GM21528 (cell line): ENCODE data around the gene TCIRG1.
"Not testable (repeated sequence)": the region's sequence is repeated elsewhere in the genome, so short reads cannot be mapped to it uniquely, and the experiment has no call there.

Experiments used
- ATAC-seq: cut with Tn5 transposase; IDR thresholded peaks from one replicate; pipeline ENCODE4 v1.9.1; 2021; ENCODE audit warnings: mild to moderate bottlenecking, moderate library complexity; ENCODE audit not compliant: unreplicated experiment, low FRiP score

The TCIRG1 gene

DNA sequence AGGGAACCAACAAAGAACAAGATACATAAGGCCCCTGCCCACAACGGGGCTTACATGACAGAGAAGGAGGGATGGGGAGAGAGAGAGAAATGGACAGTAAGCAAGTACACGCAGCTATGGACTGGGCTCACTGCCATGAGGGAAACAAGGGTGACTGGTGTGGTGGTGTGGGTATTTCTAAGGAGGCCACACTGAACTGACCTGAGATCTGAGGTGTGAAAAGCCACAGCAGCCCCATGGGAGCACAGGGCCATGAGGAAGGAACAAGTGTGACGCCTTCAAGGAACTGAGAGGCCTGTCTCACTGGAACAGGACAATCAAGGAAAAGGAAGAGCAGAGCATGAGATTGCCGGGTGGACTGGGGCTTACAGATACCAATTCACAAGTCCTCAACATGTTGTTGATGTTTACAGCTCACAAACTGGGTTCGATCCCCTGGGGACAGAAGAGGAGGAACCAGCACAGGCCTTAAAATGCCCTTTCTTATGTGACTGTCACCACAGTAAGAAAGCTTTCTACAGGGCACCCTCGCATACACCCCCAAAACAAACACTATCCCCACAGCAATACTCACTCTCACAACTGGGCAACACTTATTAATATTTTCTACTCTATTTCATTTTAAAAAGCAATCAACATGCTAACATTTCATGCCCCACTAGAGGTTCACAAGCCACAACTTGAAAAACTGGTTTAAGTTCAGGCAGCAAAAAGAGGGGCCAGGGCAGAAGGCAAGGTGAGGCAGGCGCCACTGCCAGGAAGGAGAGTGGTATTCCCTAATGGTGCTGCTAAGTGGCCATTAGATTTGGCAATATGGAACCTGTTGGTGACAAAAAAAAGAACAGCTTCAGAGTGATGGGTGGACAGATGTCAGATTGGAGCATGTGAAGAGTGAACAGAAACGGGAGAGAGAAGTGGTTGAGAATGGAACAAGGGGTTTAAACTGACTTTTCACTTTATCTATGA is 39.1 kb downstream of the TCIRG1 start:
- no peak for ATAC-seq

DNA sequence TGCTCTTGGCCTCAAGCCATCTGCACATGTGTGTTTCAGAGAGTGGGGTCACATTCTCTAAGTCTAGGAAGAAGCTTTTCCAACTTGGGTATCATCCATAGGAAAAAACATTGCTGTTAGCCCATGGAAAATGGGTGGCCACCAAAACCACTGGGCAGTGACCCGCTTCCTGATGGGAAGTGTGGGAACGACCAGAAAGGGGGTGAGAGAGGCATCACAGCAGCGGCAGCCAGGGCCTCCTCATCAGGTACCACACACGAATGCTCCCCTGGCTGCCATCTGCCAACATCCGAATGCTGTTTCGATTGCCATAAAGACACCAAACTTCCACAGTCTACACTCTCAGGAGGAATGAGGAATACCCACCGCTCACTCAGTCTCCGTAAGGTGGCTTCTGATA is 42.0 kb downstream of the TCIRG1 start:
- no peak for ATAC-seq

DNA sequence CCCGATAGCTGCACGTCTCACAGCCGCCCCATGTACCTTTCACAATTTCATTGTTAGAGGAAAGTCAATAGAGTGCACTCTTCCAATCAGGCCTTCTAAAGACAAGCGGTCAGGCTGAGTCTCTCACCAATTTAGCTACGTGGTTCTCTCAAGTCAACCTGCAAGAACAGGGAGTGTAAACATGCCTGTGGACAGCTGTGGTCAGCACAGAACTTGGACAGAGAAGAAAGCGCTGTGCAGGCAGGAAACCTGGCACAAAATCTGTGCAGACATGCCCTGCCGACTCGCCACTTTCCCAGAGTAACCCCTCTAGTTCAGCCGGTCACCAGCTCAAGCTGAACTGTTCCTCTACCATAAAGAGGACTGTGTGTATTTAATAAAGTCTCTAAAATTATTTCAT is 42.9 kb downstream of the TCIRG1 start:
- no peak for ATAC-seq

DNA sequence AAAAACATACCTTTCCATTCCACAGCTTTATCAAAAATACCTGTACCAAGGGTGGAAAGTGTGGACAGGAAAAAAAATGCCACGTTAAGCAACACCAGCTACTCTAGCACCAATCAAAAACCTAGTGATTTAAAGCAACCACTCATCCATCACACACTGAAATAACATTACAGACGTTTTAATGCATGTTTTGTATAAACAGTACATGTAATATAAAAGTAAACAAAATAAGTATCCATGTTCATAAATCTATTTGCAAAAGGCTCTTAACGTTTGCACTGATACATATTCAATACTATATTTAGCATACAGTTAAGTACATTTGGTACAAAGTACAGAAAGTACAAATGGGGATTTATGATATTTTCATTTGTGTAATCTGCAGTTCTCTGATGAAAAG is 43.7 kb downstream of the TCIRG1 start:
- no peak for ATAC-seq

DNA sequence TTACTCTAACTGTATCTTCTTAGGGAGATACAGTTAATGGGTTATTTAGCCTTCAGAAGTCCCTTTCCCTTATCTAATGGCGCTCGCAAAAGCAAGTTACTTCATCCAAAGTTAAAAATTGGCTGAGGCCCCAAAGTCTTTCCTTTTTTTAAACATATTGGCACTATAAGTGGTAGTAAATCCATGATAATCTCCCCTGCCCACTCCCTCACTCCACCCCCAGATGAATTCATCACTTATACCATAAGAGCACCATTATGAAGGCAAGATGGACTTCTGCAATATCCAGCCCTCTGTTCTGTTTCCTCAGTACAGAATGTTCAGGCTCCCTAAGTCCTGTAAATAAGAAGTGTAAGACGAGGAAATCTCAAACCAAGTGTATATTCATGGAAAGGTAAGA is 44.7 kb downstream of the TCIRG1 start:
- no peak for ATAC-seq

DNA sequence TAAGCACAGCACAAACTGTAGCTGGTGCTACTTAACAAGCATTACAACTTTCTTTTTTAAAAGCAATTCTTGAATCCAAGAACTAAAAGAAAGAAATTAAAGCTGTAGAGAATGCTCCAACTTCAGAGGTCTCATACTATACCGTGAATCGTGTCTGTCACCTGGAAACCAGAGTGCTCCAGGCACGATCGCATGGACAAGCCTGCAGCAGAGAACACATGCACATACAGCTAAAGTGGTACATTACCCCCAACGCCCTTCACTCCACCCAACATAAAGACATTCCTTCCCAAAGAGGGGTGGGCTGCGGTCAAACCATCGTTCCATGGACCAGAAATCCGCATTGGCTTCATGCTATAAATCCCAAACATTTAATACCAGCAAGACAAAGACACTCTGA is 50.9 kb downstream of the TCIRG1 start:
- no peak for ATAC-seq

DNA sequence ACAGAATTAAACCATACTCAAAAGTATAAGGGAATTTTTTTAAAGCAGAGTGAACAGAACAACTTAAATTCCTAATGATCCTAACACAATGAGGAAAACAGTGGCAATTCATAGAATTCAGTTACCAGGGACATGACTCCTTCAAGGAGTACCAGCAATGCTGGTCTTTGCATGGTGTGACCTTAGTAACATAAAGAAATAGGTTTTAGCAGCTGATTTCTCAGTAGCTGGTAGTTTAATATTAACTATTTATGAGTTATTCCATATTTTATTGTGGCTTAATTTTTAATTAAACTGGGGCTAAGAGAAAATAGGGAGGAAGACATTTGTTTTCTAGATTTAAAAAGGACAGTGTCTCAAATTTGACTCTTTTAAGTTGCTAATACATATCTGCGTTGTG is 51.5 kb downstream of the TCIRG1 start:
- no peak for ATAC-seq

DNA sequence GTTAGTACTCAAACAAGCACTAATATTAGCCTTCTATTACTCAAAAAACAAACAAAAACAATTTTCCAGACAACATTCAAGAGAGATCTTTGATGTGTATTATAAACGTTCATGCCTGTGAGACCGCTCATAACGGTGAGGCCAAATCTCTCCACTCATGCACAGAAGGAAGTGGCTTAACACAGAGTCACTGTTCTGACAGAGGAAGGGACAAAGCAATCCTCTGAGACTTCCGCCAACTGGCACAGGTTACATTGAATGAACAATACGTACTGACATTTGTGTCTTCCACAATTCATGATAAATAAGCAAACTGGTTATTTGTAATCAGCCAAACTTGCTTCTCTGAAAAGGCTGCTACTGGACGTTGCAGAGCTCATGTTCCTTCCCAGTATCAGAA is 51.9 kb downstream of the TCIRG1 start:
- no peak for ATAC-seq

DNA sequence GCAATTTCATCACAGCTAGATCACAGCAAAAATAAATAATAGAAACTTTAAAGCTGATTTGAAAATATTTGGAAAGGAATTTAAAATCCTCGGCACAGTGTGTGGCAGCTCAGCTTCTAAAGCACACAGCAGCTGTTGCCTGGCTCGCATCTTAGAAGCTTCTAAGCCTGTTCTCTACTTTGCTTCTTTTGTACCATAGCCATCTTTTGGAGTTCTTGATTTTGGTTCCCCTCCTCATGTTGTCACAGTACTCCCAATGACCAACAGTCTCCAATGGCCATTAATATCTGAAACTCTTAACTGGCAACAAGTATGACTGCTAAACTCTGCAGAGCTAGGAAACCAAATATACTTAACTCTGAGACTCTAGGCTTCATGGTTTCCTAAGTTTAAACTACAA is 53.6 kb downstream of the TCIRG1 start:
- ATAC-seq: no peak

DNA sequence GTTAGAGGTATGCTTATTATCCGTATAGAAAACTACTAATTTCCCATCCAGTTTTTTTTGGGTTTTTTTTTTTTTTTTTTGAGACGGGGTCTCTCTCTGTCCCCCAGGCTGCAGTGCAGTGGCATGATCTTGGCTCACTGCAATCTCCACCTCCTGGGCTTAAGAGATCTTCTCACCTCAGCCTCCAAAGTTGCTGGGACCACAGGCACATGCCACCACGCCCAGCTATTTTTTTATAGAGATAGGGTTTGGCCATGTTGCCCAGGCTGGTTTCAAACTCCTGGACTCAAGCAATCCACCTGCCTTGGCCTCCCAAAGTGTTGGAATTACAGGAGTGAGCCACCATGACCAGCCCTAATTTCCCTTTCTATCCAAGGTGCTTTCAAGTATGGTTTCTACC is 54.1 kb downstream of the TCIRG1 start:
- not testable (repeated sequence) for ATAC-seq

DNA sequence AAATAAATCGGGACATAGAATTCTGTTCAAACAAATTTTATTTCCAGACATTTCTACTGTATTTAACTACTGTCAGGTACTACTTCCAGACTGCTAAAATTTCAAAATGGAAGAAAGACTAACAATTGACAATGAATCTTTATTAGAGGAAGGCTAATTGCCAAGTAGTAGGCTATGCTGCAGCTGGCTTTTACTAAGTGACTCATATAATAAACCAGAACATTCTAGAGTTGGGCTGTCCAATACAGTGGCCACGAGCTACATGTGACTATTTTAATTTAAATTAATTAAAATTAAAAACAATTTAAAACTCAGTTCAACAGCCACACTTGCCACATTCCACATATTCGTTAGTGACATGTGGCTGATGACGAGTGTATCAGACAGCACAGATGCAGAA is 54.7 kb downstream of the TCIRG1 start:
- no peak for ATAC-seq

DNA sequence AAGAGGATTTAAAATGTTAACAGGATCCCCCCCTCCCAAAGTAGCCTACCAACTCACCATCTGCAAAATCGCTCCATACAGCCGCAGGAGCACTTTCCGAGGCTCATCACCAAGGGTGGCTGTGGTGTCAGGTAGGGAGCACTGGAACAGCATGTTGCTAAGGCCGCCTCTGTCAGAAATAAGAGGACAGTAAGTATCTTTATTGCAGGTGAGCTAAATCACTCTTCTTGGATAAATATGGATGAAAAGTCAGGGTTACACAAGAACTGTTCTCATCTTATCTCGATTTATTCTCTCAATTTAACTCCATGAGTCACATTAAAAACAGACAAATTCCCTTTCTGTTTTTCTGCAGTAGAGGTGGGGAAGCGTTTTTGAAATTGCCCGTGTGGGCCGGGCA is 58.1 kb downstream of the TCIRG1 start:
- ATAC-seq: no peak

DNA sequence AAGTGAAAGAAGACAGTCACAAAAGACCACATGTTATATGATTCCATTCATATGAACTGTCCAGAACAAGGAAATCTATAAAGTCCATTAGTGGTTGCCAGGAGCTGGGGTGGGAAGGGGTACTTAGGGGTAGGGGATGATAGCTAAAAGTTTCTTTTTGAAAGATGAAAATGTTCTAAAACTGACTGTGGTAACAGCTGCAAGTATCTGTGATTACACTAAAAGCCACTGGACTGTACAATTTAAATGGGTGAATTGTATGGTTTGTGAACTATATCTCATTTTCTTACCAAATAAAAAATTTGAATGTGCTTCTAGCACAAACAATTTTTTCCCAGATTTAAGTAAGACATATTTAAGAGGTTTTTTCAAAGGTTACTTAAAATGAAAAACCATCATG is 60.2 kb downstream of the TCIRG1 start:
- no peak for ATAC-seq

DNA sequence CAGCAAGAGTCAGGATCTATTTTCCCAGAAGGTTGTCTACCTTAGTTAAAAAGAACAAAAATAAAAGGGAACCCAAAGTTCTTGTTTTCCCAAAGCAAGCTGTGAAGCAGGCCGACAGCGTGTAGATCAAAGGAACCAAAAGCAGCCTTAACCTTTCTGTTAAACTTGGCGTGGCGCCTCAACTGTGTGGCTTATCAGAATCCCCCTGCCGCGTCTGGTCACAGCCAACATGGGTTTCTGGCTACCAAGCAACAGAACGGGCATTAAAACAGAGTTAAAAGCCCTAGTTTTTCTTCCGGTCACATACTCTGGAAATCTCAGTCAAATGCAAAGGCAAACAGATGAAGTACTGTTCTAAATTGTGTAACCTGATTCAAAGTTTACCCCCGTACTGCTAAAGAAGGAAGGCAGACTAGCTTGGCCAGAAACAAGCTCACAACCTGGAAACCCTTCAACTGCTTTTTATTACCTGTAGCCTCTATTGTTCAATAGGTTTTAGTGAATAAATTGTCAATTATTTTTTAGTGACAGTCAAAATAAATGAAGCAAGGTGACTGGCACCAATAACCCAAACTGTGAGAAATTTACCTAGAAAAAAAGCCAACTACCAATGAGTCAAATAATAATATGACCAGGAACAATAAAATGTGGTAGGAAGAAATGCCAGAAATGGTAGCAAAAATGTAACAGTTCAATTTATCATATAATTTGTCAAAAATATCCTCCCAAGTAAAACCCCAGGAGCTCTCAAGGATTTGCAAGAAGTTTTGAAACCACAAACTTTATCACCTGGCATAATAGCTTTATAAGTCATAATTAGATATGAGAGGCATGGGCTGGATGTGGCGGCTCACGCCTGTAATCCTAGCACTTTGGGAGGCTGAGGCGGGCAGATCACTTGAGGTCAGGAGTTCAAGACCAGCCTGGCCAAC is 60.9 kb downstream of the TCIRG1 start:
- ATAC-seq: no peak
